H9 (cell line): ENCODE measurements around the gene BPIFB6. TPM values are rescaled to one million over a fixed set of nuclear protein-coding genes. Genes with fewer than 3 reads are reported as not detected.

Experiments
- DNase-seq: peaks from one replicate; pipeline ENCODE4 v3.0.0-alpha.2; 2017
- H2AFZ ChIP-seq: one replicate; pipeline ENCODE4 v1.6.1; 2013; ENCODE audit warnings: mild to moderate bottlenecking, low read length, control low read depth, moderate library complexity
- H2AK5ac ChIP-seq: 2 replicates; pipeline ENCODE4 v1.6.1; 2013; ENCODE audit warnings: low read length, control low read depth, mixed read lengths; ENCODE audit not compliant: insufficient read length
- H2BK120ac ChIP-seq: one replicate; pipeline ENCODE4 v1.6.1; 2013; ENCODE audit warnings: low read depth, mild to moderate bottlenecking, low read length, control low read depth, inconsistent platforms; ENCODE audit not compliant: poor library complexity, severe bottlenecking
- H2BK12ac ChIP-seq: 2 replicates; pipeline ENCODE4 v1.6.1; 2013; ENCODE audit warnings: low read length, control low read depth, mixed read lengths, low read depth; ENCODE audit not compliant: insufficient read length
- H2BK15ac ChIP-seq: 2 replicates; pipeline ENCODE4 v1.6.1; 2013; ENCODE audit warnings: low read depth, low read length, control low read depth
- H2BK20ac ChIP-seq: one replicate; pipeline ENCODE4 v1.6.1; 2013; ENCODE audit warnings: low read depth, mild to moderate bottlenecking, low read length, control low read depth, inconsistent platforms; ENCODE audit not compliant: poor library complexity, severe bottlenecking
- H2BK5ac ChIP-seq: 2 replicates; pipeline ENCODE4 v1.6.1; 2013; ENCODE audit warnings: low read length, control low read depth, mixed read lengths; ENCODE audit not compliant: insufficient read length
- H3K14ac ChIP-seq: 2 replicates; pipeline ENCODE4 v1.6.1; 2013; ENCODE audit warnings: low read length, control low read depth; ENCODE audit not compliant: insufficient read depth
- H3K18ac ChIP-seq: 2 replicates; pipeline ENCODE4 v1.6.1; 2013; ENCODE audit warnings: low read depth, mild to moderate bottlenecking, mixed read lengths, low read length, control low read depth; ENCODE audit not compliant: insufficient read length
- H3K23ac ChIP-seq: 2 replicates; pipeline ENCODE4 v1.6.1; 2013; ENCODE audit warnings: low read length, control low read depth, mixed read lengths, low read depth; ENCODE audit not compliant: insufficient read length
- H3K23me2 ChIP-seq: 2 replicates; pipeline ENCODE4 v1.6.1; 2013; ENCODE audit warnings: low read depth, mild to moderate bottlenecking, mixed read lengths, low read length, control low read depth; ENCODE audit not compliant: insufficient read length, poor library complexity, severe bottlenecking
- H3K27ac ChIP-seq: 2 replicates; pipeline ENCODE4 v1.5.1; 2013; ENCODE audit warnings: low read length, control low read depth, mixed read lengths, low read depth; ENCODE audit not compliant: insufficient read length
- H3K27me3 ChIP-seq: 2 replicates; pipeline ENCODE4 v1.6.1; 2013; ENCODE audit warnings: low read length, control low read depth, inconsistent platforms; ENCODE audit not compliant: insufficient read depth
- H3K4ac ChIP-seq: 2 replicates; pipeline ENCODE4 v1.6.1; 2013; ENCODE audit warnings: low read depth, mild to moderate bottlenecking, control low read depth, inconsistent platforms, low read length, moderate library complexity
- H3K4me1 ChIP-seq: 2 replicates; pipeline ENCODE4 v1.6.1; 2013; ENCODE audit warnings: low read length, control low read depth, inconsistent platforms; ENCODE audit not compliant: insufficient read depth
- H3K4me2 ChIP-seq: 2 replicates; pipeline ENCODE4 v1.6.1; 2013; ENCODE audit warnings: low read length, control low read depth, mixed read lengths; ENCODE audit not compliant: insufficient read length, insufficient read depth
- H3K56ac ChIP-seq: 2 replicates; pipeline ENCODE4 v1.6.1; 2013; ENCODE audit warnings: low read depth, mild to moderate bottlenecking, mixed read lengths, low read length, control low read depth; ENCODE audit not compliant: insufficient read length
- H3K79me1 ChIP-seq: 2 replicates; pipeline ENCODE4 v1.6.1; 2013; ENCODE audit warnings: low read depth, mild to moderate bottlenecking, moderate library complexity, low read length, control low read depth, inconsistent platforms; ENCODE audit not compliant: insufficient read depth, poor library complexity, severe bottlenecking
- H3K79me2 ChIP-seq: 2 replicates; pipeline ENCODE4 v1.6.1; 2013; ENCODE audit warnings: low read length, control low read depth, inconsistent platforms; ENCODE audit not compliant: insufficient read depth
- H3K9ac ChIP-seq: 2 replicates; pipeline ENCODE4 v1.6.1; 2013; ENCODE audit warnings: low read length, control low read depth, mixed read lengths; ENCODE audit not compliant: insufficient read length; ENCODE audit errors: extremely low read depth
- H3K9me3 ChIP-seq: one replicate; pipeline ENCODE4 v1.6.1; 2013; ENCODE audit warnings: low read depth, low read length, inconsistent platforms; ENCODE audit not compliant: control insufficient read depth
- H3T11ph ChIP-seq: one replicate; pipeline ENCODE4 v1.6.1; 2013; ENCODE audit warnings: mild to moderate bottlenecking, low read length, control low read depth, inconsistent platforms
- H4K20me1 ChIP-seq: one replicate; pipeline ENCODE4 v1.6.1; 2013; ENCODE audit not compliant: control insufficient read depth, insufficient read length, insufficient read depth
- H4K5ac ChIP-seq: 2 replicates; pipeline ENCODE4 v1.6.1; 2013; ENCODE audit warnings: low read depth, mild to moderate bottlenecking, mixed read lengths, low read length, control low read depth; ENCODE audit not compliant: insufficient read length
- H4K8ac ChIP-seq: replicated peaks from 2 replicates; pipeline ENCODE4 v1.6.1; 2013; ENCODE audit warnings: low read length, control low read depth, mixed read lengths, low read depth; ENCODE audit not compliant: insufficient read length
- H4K91ac ChIP-seq: 2 replicates; pipeline ENCODE4 v1.6.1; 2013; ENCODE audit warnings: low read depth, mild to moderate bottlenecking, moderate library complexity, mixed read lengths, low read length, control low read depth; ENCODE audit not compliant: insufficient read length
- H3K27ac Mint-ChIP-seq, 3 experiments: 2 replicates in 2 of 3; 3 replicates in 1 of 3; pipeline ENCODE4 v1.8.0; 2020 to 2021; ENCODE audit warnings: mixed read lengths in 3 of 3, mild to moderate bottlenecking in 1 of 3, moderate library complexity in 1 of 3
- H3K27me3 Mint-ChIP-seq: 2 replicates; pipeline ENCODE4 v1.8.0; 2021; ENCODE audit warnings: low read depth, mild to moderate bottlenecking, moderate library complexity, mixed read lengths
- H3K36me3 Mint-ChIP-seq, 3 experiments: 2 replicates in 2 of 3; 3 replicates in 1 of 3; pipeline ENCODE4 v1.8.0; 2020 to 2021; ENCODE audit warnings: low read depth in 3 of 3, mixed read lengths in 3 of 3; ENCODE audit not compliant: insufficient read depth in 1 of 3
- H3K4me1 Mint-ChIP-seq, 2 experiments: 2 replicates each; pipeline ENCODE4 v1.8.0; 2020; ENCODE audit warnings: mixed read lengths in 2 of 2
- H3K4me3 Mint-ChIP-seq, 2 experiments: 2 replicates in 1 of 2; 3 replicates in 1 of 2; pipeline ENCODE4 v1.8.0; 2020 to 2021; ENCODE audit warnings: mild to moderate bottlenecking in 2 of 2, mixed read lengths in 2 of 2, moderate library complexity in 1 of 2
- H3K9me3 Mint-ChIP-seq, 2 experiments: 2 replicates in 1 of 2; 3 replicates in 1 of 2; pipeline ENCODE4 v1.8.0; 2020; ENCODE audit warnings: mild to moderate bottlenecking in 2 of 2, mixed read lengths in 2 of 2, moderate library complexity in 1 of 2
- CTCF ChIP-seq: fragments of 200-600 bp; sonication (generic); conservative IDR thresholded peaks from 3 replicates; pipeline ENCODE4 v1.8.0; 2021; ENCODE audit warnings: antibody characterized with exemption, mild to moderate bottlenecking
- WGBS: extraction: QIAGEN DNeasy Blood & Tissue Kit; methylation state at CpG from one replicate; pipeline ENCODE4 v1.1.7; 2013; ENCODE audit warnings: missing lambda C conversion rate, low lambda C conversion rate, mixed read lengths; ENCODE audit not compliant: insufficient read length; ENCODE audit errors: extremely low coverage; 5-methylcytosine and 5-hydroxymethylcytosine counted together
- total RNA-seq: library from RNA; stranded (reverse); gene quantifications from 2 replicates; pipeline ENCODE4 v1.2.1, GENCODE V29; 2021

BPIFB6 gene
- total RNA-seq, 1 experiment from 2014 or later: not detected

GRCh38 chr20:33032555-33032954 is 1.1 kb downstream of the BPIFB6 start:
- H3K18ac ChIP-seq: no peak overlapping the region
- TF ChIP-seq CTCF: no peak
- H3K9me3 ChIP-seq: no peaks in the 10 kb centered on the region
- no peak overlapping the region for H3K14ac ChIP-seq
- no peak overlapping the region for H3K27ac ChIP-seq
- H2BK12ac ChIP-seq: no peak overlapping the region
- no peak for DNase-seq
- H3K4me1 ChIP-seq: no peaks in the 10 kb centered on the region
- no peak overlapping the region for H2BK120ac ChIP-seq
- Mint-ChIP-seq H3K27ac (no peak overlapping the region), H3K4me1 (no peaks in the 10 kb centered on the region), H3K9me3 (peaks cover 2 to 4% of the 10 kb centered on the region in 2 experiments; a peak in 2 of 5 replicates), H3K4me3 (no peak overlapping the region), H3K36me3 (no peaks in the 10 kb centered on the region), H3K27me3 (peaks cover 13% of the 10 kb centered on the region)
- H2BK5ac ChIP-seq: no peak overlapping the region
- no peak overlapping the region for H2AK5ac ChIP-seq
- H2AFZ ChIP-seq: no peak overlapping the region
- WGBS: no CpG with 5 or more reads among the region's 6 CpGs
- no peak overlapping the region for H3T11ph ChIP-seq
- H3K9ac ChIP-seq: no peak overlapping the region
- no peak overlapping the region for H3K56ac ChIP-seq
- H4K91ac ChIP-seq: no peak overlapping the region
- H4K20me1 ChIP-seq: no peaks in the 10 kb centered on the region
- H2BK20ac ChIP-seq: no peak overlapping the region
- H4K5ac ChIP-seq: no peak overlapping the region
- no peak overlapping the region for H2BK15ac ChIP-seq
- no peak overlapping the region for H4K8ac ChIP-seq
- H3K23me2 ChIP-seq: no peaks in the 10 kb centered on the region
- no peak overlapping the region for H3K4ac ChIP-seq
- no peaks in the 10 kb centered on the region for H3K27me3 ChIP-seq
- H3K79me1 ChIP-seq: no peaks in the 10 kb centered on the region
- H3K4me2 ChIP-seq: no peak overlapping the region
- H3K23ac ChIP-seq: no peak overlapping the region
- no peaks in the 10 kb centered on the region for H3K79me2 ChIP-seq
